GM23338 (cell line): Measurements from ENCODE around the gene SARS2.

ENCODE experiments used
- CTCF ChIP-seq, 2 experiments: fragments of 200-600 bp in 1 of 2; sonication (generic) in 1 of 2; conservative IDR thresholded peaks; 2 replicates each; pipeline versions ENCODE4 v1.5.1 to v1.6.1; 2016 to 2017; ENCODE audit warnings: antibody characterized with exemption in 2 of 2, low read depth in 2 of 2, mild to moderate bottlenecking in 2 of 2, moderate library complexity in 1 of 2
- EZH2 ChIP-seq: fragments of 200-600 bp; sonication (generic); IDR thresholded peaks from one replicate; pipeline ENCODE4 v1.8.0; 2017; ENCODE audit warnings: antibody characterized with exemption, mild to moderate bottlenecking, low read depth; ENCODE audit not compliant: unreplicated experiment
- EZH2phosphoT487 ChIP-seq: fragments of 200-600 bp; sonication (generic); IDR thresholded peaks from one replicate; pipeline ENCODE4 v1.8.1; 2018; ENCODE audit warnings: antibody characterized with exemption; ENCODE audit not compliant: unreplicated experiment
- NANOG ChIP-seq: IDR thresholded peaks from 2 replicates; pipeline ENCODE4 v1.6.1; 2016; ENCODE audit warnings: antibody characterized with exemption, borderline replicate concordance

GRCh38 chr19:38869160-38869835 lies 61.3 kb downstream of the SARS2 start:
- TF ChIP-seq CTCF (conservative IDR thresholded peaks at IDR 0.05; ENCODE audit: low read depth in 2 of 2) (0 out of 4 replicates have a peak, but pooled peaks of 1 of the 2 experiments have one; percentile 1), EZH2 (no peak), NANOG (no peak), EZH2phosphoT487 (no peak)
